HEK293 (cell line): Measurements from ENCODE around the gene STK32A.

Experiments
- CTCF ChIA-PET: fragments of 350-600 bp; formaldehyde crosslinking; extraction: SDS; loops from one replicate; lab custom pipeline; 2021; ENCODE audit warnings: antibody characterized with exemption; lab: Yijun Ruan, JAX
- POLR2A ChIA-PET: fragments of 300-600 bp; formaldehyde crosslinking; extraction: SDS; loops from one replicate; lab custom pipeline; 2020; ENCODE audit warnings: antibody characterized with exemption, inconsistent platforms; lab: Yijun Ruan, JAX
- H3K27ac ChIP-seq: fragments of 200-500 bp; sonication (Bioruptor generic); 2 replicates; pipeline ENCODE4 v1.5.1; 2014; ENCODE audit warnings: low read depth, low read length, control low read depth, inconsistent platforms; ENCODE audit errors: extremely low read depth
- H3K36me3 ChIP-seq, 2 experiments: fragments of 200-500 bp in 1 of 2; sonication (Bioruptor generic) in 1 of 2; 1 replicate in 1 of 2; 2 replicates in 1 of 2; pipeline ENCODE4 v1.5.1; 2014 to 2017; ENCODE audit warnings: inconsistent platforms in 2 of 2, low read length in 2 of 2; ENCODE audit not compliant: control insufficient read depth in 2 of 2, insufficient read depth in 1 of 2
- H3K4me1 ChIP-seq: fragments of 200-500 bp; sonication (Bioruptor generic); 2 replicates; pipeline ENCODE4 v1.5.1; 2014; ENCODE audit warnings: mild to moderate bottlenecking, low read length, inconsistent platforms; ENCODE audit not compliant: control insufficient read depth, insufficient read depth
- H3K4me3 ChIP-seq: 2 replicates; pipeline ENCODE4 v1.5.1; 2011; ENCODE audit warnings: low read depth, mild to moderate bottlenecking, control low read depth, low read length, moderate library complexity
- H3K9me3 ChIP-seq: fragments of 200-500 bp; sonication (Bioruptor generic); 2 replicates; pipeline ENCODE4 v1.5.1; 2014; ENCODE audit warnings: low read depth, low read length, inconsistent platforms; ENCODE audit not compliant: control insufficient read depth, insufficient read depth
- GLIS1 ChIP-seq: fragments of 450-650 bp; formaldehyde crosslinking; IDR thresholded peaks from 2 replicates; pipeline ENCODE4 v1.5.1; 2016; ENCODE audit warnings: missing biosample characterization, missing genetic modification characterization
- OSR2 ChIP-seq: fragments of 450-650 bp; formaldehyde crosslinking; IDR thresholded peaks from 2 replicates; pipeline ENCODE4 v1.5.1; 2016; ENCODE audit warnings: missing biosample characterization, missing genetic modification characterization
- OVOL3 ChIP-seq: fragments of 450-650 bp; formaldehyde crosslinking; IDR thresholded peaks from 2 replicates; pipeline ENCODE4 v1.5.1; 2016; ENCODE audit warnings: missing biosample characterization, missing genetic modification characterization
- SCRT1 ChIP-seq: fragments of 450-650 bp; formaldehyde crosslinking; IDR thresholded peaks from 2 replicates; pipeline ENCODE4 v1.5.1; 2016; ENCODE audit warnings: missing biosample characterization, missing genetic modification characterization, borderline replicate concordance
- SETDB1 ChIP-seq: IDR thresholded peaks from one replicate; pipeline ENCODE4 v1.6.1; 2017; ENCODE audit warnings: mild to moderate bottlenecking, low read length, moderate library complexity, mixed read lengths; ENCODE audit not compliant: insufficient read length
- ZBTB1 ChIP-seq: fragments of 450-650 bp; formaldehyde crosslinking; IDR thresholded peaks from 2 replicates; pipeline ENCODE4 v1.5.1; 2016; ENCODE audit warnings: missing biosample characterization, missing genetic modification characterization
- ZBTB21 ChIP-seq: fragments of 450-650 bp; formaldehyde crosslinking; IDR thresholded peaks from 2 replicates; pipeline ENCODE4 v1.5.1; 2017; ENCODE audit warnings: missing biosample characterization, missing genetic modification characterization
- ZNF10 ChIP-seq: fragments of 450-650 bp; formaldehyde crosslinking; IDR thresholded peaks from 2 replicates; pipeline ENCODE4 v1.5.1; 2017; ENCODE audit warnings: missing biosample characterization, missing genetic modification characterization
- ZNF175 ChIP-seq: fragments of 450-650 bp; formaldehyde crosslinking; IDR thresholded peaks from 2 replicates; pipeline ENCODE4 v1.5.1; 2016; ENCODE audit warnings: missing biosample characterization, missing genetic modification characterization
- ZNF184 ChIP-seq: fragments of 450-650 bp; IDR thresholded peaks from 2 replicates; pipeline ENCODE4 v1.5.1; 2018; ENCODE audit warnings: missing biosample characterization, mild to moderate bottlenecking, missing genetic modification characterization
- ZNF214 ChIP-seq: fragments of 450-650 bp; formaldehyde crosslinking; IDR thresholded peaks from 2 replicates; pipeline ENCODE4 v1.5.1; 2017; ENCODE audit warnings: missing biosample characterization, mild to moderate bottlenecking, missing genetic modification characterization, borderline replicate concordance
- ZNF248 ChIP-seq: fragments of 450-650 bp; formaldehyde crosslinking; IDR thresholded peaks from 2 replicates; pipeline ENCODE4 v1.5.1; 2017; ENCODE audit warnings: missing biosample characterization, missing genetic modification characterization
- ZNF514 ChIP-seq: fragments of 450-650 bp; formaldehyde crosslinking; IDR thresholded peaks from 2 replicates; pipeline ENCODE4 v1.5.1; 2016; ENCODE audit warnings: missing biosample characterization, missing genetic modification characterization
- ZNF555 ChIP-seq: fragments of 450-650 bp; formaldehyde crosslinking; conservative IDR thresholded peaks from 2 replicates; pipeline ENCODE4 v1.5.1; 2017; ENCODE audit warnings: missing biosample characterization, mild to moderate bottlenecking, missing genetic modification characterization, inconsistent platforms
- ZNF701 ChIP-seq: fragments of 450-650 bp; formaldehyde crosslinking; IDR thresholded peaks from 2 replicates; pipeline ENCODE4 v1.5.1; 2016; ENCODE audit warnings: missing biosample characterization, missing genetic modification characterization
- ZNF785 ChIP-seq: fragments of 450-650 bp; formaldehyde crosslinking; IDR thresholded peaks from 2 replicates; pipeline ENCODE4 v1.5.1; 2016; ENCODE audit warnings: missing biosample characterization, missing genetic modification characterization
- ZSCAN23 ChIP-seq: fragments of 450-650 bp; formaldehyde crosslinking; IDR thresholded peaks from 2 replicates; pipeline ENCODE4 v1.5.1; 2016; ENCODE audit warnings: missing biosample characterization, missing genetic modification characterization
- TF ChIP-seq, protein P1 (sequence below): fragments of 450-650 bp; formaldehyde crosslinking; IDR thresholded peaks from 2 replicates; pipeline ENCODE4 v1.5.1; 2016; ENCODE audit warnings: missing biosample characterization, missing genetic modification characterization
- TF ChIP-seq, protein P2 (sequence below): fragments of 450-650 bp; formaldehyde crosslinking; IDR thresholded peaks from 2 replicates; pipeline ENCODE4 v1.5.1; 2016; ENCODE audit warnings: missing biosample characterization, missing genetic modification characterization, low read depth
- TF ChIP-seq, protein P3 (sequence below): fragments of 450-650 bp; formaldehyde crosslinking; IDR thresholded peaks from 2 replicates; pipeline ENCODE4 v1.5.1; 2017; ENCODE audit warnings: missing biosample characterization, missing genetic modification characterization
- TF ChIP-seq, protein P4 (sequence below): sonication (generic); formaldehyde crosslinking; IDR thresholded peaks from 2 replicates; pipeline ENCODE4 v1.8.1; 2022; ENCODE audit warnings: mild to moderate bottlenecking, moderate library complexity, missing genetic modification reagents

Gene STK32A

GRCh38 chr5:147388184-147389108, 153.6 kb downstream of the STK32A start:
- Histone ChIP-seq H3K36me3 (peaks cover 0 to under 1% of the 10 kb centered on the region in 2 experiments; a peak in 1 of 3 replicates), H3K4me1 (no peaks in the 10 kb centered on the region), H3K4me3 (no peak overlapping the region), H3K27ac (no peak overlapping the region), H3K9me3 (no peaks in the 10 kb centered on the region)
- ChIA-PET POLR2A (no interaction called here), CTCF (interaction anchor here (0.6 to 1.4 kb wide), 3 partner anchors 18 to 200 kb away, joined by 3 to 7 read pairs (median 4); no protein-coding TSS in a partner anchor)
- TF ChIP-seq OSR2, result no peak
- TF ChIP-seq ZNF175 (tag by site-specific recombination), result no peak
- no peak for TF ChIP-seq ZNF701
- no peak for TF ChIP-seq ZNF785 (tag by site-specific recombination)
- no peak for TF ChIP-seq ZNF555
- TF ChIP-seq, protein P1, sequence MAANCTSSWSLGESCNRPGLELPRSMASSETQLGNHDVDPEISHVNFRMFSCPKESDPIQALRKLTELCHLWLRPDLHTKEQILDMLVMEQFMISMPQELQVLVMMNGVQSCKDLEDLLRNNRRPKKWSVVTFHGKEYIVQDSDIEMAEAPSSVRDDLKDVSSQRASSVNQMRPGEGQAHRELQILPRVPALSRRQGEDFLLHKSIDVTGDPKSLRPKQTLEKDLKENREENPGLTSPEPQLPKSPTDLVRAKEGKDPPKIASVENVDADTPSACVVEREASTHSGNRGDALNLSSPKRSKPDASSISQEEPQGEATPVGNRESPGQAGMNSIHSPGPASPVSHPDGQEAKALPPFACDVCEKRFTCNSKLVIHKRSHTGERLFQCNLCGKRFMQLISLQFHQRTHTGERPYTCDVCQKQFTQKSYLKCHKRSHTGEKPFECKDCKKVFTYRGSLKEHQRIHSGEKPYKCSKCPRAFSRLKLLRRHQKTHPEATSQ (tag by site-specific recombination), result no peak
- TF ChIP-seq ZNF214, result no peak
- no peak for TF ChIP-seq OVOL3 (tag by site-specific recombination)
- TF ChIP-seq ZBTB1 (tag by site-specific recombination), result no peak
- TF ChIP-seq, protein P2, sequence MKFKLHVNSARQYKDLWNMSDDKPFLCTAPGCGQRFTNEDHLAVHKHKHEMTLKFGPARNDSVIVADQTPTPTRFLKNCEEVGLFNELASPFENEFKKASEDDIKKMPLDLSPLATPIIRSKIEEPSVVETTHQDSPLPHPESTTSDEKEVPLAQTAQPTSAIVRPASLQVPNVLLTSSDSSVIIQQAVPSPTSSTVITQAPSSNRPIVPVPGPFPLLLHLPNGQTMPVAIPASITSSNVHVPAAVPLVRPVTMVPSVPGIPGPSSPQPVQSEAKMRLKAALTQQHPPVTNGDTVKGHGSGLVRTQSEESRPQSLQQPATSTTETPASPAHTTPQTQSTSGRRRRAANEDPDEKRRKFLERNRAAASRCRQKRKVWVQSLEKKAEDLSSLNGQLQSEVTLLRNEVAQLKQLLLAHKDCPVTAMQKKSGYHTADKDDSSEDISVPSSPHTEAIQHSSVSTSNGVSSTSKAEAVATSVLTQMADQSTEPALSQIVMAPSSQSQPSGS (tag by site-specific recombination), result no peak
- no peak for TF ChIP-seq ZNF184 (tag by site-specific recombination)
- TF ChIP-seq, protein P3, sequence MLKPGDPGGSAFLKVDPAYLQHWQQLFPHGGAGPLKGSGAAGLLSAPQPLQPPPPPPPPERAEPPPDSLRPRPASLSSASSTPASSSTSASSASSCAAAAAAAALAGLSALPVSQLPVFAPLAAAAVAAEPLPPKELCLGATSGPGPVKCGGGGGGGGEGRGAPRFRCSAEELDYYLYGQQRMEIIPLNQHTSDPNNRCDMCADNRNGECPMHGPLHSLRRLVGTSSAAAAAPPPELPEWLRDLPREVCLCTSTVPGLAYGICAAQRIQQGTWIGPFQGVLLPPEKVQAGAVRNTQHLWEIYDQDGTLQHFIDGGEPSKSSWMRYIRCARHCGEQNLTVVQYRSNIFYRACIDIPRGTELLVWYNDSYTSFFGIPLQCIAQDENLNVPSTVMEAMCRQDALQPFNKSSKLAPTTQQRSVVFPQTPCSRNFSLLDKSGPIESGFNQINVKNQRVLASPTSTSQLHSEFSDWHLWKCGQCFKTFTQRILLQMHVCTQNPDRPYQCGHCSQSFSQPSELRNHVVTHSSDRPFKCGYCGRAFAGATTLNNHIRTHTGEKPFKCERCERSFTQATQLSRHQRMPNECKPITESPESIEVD, result no peak
- TF ChIP-seq ZSCAN23 (tag by site-specific recombination), result no peak
- no peak for TF ChIP-seq SCRT1 (tag by site-specific recombination)

- H3K4me1 ChIP-seq, result no peaks in the 10 kb centered on the region
- CTCF ChIA-PET, result interaction anchor here (0.6 to 2.5 kb wide), 8 partner anchors 13 to 857 kb away, joined by 3 to 8 read pairs (median 4); partner anchors contain the start of gene DPYSL3
- no peak overlapping the region for H3K4me3 ChIP-seq
- no peak for TF ChIP-seq ZNF10 (tag by site-specific recombination)
- TF ChIP-seq SETDB1, result no peak
- TF ChIP-seq ZBTB21 (tag by site-specific recombination), result no peak
- TF ChIP-seq, protein P4, sequence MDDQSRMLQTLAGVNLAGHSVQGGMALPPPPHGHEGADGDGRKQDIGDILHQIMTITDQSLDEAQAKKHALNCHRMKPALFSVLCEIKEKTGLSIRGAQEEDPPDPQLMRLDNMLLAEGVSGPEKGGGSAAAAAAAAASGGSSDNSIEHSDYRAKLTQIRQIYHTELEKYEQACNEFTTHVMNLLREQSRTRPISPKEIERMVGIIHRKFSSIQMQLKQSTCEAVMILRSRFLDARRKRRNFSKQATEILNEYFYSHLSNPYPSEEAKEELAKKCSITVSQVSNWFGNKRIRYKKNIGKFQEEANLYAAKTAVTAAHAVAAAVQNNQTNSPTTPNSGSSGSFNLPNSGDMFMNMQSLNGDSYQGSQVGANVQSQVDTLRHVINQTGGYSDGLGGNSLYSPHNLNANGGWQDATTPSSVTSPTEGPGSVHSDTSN (CRISPR knock-in tag), result no peak
- no peak for TF ChIP-seq GLIS1
- TF ChIP-seq, protein P3, result no peak
- no peak for TF ChIP-seq ZNF248 (tag by site-specific recombination)
- no peak for TF ChIP-seq ZNF514
- peaks cover under 1 to 3% of the 10 kb centered on the region in 2 experiments; a peak in 2 of 3 replicates for H3K36me3 ChIP-seq
- no peaks in the 10 kb centered on the region for H3K9me3 ChIP-seq
- POLR2A ChIA-PET, result no interaction called here
- no peak overlapping the region for H3K27ac ChIP-seq
Observed at GRCh38 chr5:147390654-147391225, 155.9 kb downstream of the STK32A start.
